ENCODE results near the gene FCHSD2. TPM values are rescaled to one million over a fixed set of nuclear protein-coding genes. Genes with fewer than 3 reads are reported as not detected.

The FCHSD2 gene
- total and polyA plus RNA-seq, 2 of the 13 experiments (the other 11 are each of a cell fraction or from before 2014, with no cell fraction given), result 20.5 to 24.8 TPM

GRCh38 chr11:73177778-73178539 lies 35.8 kb upstream of the FCHSD2 start (continued):
- no peak for TF ChIP-seq JARID2 (CRISPR knock-in tag; IDR thresholded peaks at IDR 0.05; ENCODE audit: insufficient replicate concordance)
- TF ChIP-seq MXI1 (IDR thresholded peaks at IDR 0.05; ENCODE audit: borderline replicate concordance, low read depth, low read length), result no peak
- TF ChIP-seq PRDM15 (CRISPR knock-in tag; IDR thresholded peaks at IDR 0.05), result no peak
- TF ChIP-seq MLLT10 (CRISPR knock-in tag; IDR thresholded peaks at IDR 0.05), result no peak
- no peak for TF ChIP-seq ZNF143 (CRISPR knock-in tag; IDR thresholded peaks at IDR 0.05)
- TF ChIP-seq ZBTB44 (CRISPR knock-in tag; IDR thresholded peaks at IDR 0.05), result 0 out of 2 replicates have a peak, but pooled peaks have one; percentile 27
- no peak for TF ChIP-seq ZC3H4 (CRISPR knock-in tag; IDR thresholded peaks at IDR 0.05; ENCODE audit: borderline replicate concordance)
- TF ChIP-seq ZNF891 (CRISPR knock-in tag; IDR thresholded peaks at IDR 0.05), result no peak
- TF ChIP-seq PATZ1 (CRISPR knock-in tag; IDR thresholded peaks at IDR 0.05), result peak; percentile 65; the same call in 1 of the 2 replicates
- no peak for TF ChIP-seq POLR2AphosphoS5 (IDR thresholded peaks at IDR 0.05; ENCODE audit: low read depth, low read length)
- no peak for TF ChIP-seq ZBTB49 (CRISPR knock-in tag; IDR thresholded peaks at IDR 0.05; ENCODE audit: borderline replicate concordance)
- TF ChIP-seq, protein P1, sequence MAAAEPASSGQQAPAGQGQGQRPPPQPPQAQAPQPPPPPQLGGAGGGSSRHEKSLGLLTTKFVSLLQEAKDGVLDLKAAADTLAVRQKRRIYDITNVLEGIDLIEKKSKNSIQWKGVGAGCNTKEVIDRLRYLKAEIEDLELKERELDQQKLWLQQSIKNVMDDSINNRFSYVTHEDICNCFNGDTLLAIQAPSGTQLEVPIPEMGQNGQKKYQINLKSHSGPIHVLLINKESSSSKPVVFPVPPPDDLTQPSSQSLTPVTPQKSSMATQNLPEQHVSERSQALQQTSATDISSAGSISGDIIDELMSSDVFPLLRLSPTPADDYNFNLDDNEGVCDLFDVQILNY (CRISPR knock-in tag; conservative IDR thresholded peaks at IDR 0.05), result no peak
- no peak for TF ChIP-seq MAFG (CRISPR knock-in tag; IDR thresholded peaks at IDR 0.05)
- TF ChIP-seq ZNF33A (CRISPR knock-in tag; IDR thresholded peaks at IDR 0.05; ENCODE audit: borderline replicate concordance), result peak; percentile 47; the same call in 1 of the 2 replicates
- 0 out of 2 replicates have a peak, but pooled peaks have one; percentile 68 for TF ChIP-seq ZNF567 (CRISPR knock-in tag; IDR thresholded peaks at IDR 0.05; ENCODE audit: borderline replicate concordance)
- no peak for TF ChIP-seq FIP1L1 (IDR thresholded peaks at IDR 0.05; ENCODE audit: borderline replicate concordance, insufficient read depth, low read depth, low read length)
- no peak for TF ChIP-seq ZNF605 (CRISPR knock-in tag; IDR thresholded peaks at IDR 0.05)
- no peak for TF ChIP-seq BRCA1 (CRISPR knock-in tag; IDR thresholded peaks at IDR 0.05)
